ENCODE data around the gene RTL1. TPM values are rescaled to one million over a fixed set of nuclear protein-coding genes. Genes with fewer than 3 reads are reported as not detected.
A peak's percentile ranks its signal among the peaks of the same experiment; 100 is the strongest.

Gene RTL1
- total and polyA plus RNA-seq, 2 of the 8 experiments (the other 6 are each of a cell fraction or from before 2014, with no cell fraction given), result not detected

DNA sequence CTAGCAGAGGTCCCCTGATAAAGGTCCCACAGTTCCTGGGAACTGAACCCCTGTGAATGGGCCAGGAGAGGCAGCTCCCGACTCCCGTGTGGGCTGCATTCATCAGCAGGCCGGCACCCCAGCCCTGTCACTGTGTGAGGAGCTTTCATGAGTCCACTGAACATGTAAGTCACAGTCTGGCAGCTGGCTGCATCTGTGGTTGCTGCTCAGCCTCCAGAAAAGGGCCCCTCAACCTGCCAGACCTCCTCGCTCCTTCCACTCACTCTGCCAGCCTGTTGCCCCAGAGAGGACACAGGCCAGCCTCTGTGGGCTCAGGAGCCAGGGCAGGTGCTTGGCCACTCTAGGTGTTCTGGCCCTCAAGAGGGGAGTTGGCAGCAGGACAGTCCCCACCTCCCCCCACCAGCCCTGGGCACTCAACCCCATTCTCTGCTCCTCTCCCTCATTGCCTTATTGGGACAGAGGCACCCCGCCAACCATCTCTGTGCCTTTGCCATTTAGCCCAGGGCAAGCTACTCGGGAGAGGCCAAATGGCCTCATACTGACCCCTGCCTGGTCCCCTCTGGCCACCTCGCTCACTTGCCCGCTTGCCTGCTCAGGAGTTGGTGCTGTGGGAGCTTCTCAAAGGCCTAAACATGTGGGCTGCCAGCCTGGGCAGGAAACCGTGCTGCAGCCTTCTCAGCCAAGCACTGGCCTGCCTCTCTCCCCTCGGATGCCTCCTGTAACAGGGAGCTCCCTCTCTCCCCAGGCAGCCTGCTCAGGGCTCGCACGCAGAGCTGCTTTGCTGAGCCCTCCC, 1.9 kb downstream of the RTL1 start:
- peaks cover 7% of the 10 kb centered on the region for H3K23me2 ChIP-seq (ENCODE audit: low read depth, low read length)
- WGBS, 2 experiments (ENCODE audit: extremely low coverage in 1 of 2, insufficient coverage in 1 of 2, insufficient read length in 1 of 2, insufficient replicate concordance in 2 of 2, low coverage in 1 of 2, low lambda C conversion rate in 2 of 2, missing lambda C conversion rate in 1 of 2), result 93% methylated on average over 11 of the region's 12 CpGs; no CpG with 5 or more reads in 1 of the 2 experiments
- no peak overlapping the region for H3K9ac ChIP-seq (replicated peaks in 1 of 4; ENCODE audit: extremely low read depth in 1 of 4, low read depth in 3 of 4, low read length in 3 of 4)

More for the DNA sequence above, 1.9 kb downstream of the RTL1 start:
- Histone ChIP-seq H4K20me1 (replicated peaks in 1 of 2; ENCODE audit: control insufficient read depth in 1 of 2, insufficient read depth in 2 of 2, low read length in 2 of 2) (no peaks in the 10 kb centered on the region), H3K4me3 (ENCODE audit: extremely low read depth in 1 of 4, insufficient read depth in 2 of 4, low read depth in 3 of 4, low read length in 4 of 4) (no peak overlapping the region), H3K18ac (ENCODE audit: extremely low read depth, low read length) (0 out of 2 replicates have a peak overlapping the region, but pooled peaks have one; percentile 19), H2BK20ac (ENCODE audit: low read length) (0 out of 2 replicates have a peak overlapping the region, but pooled peaks have one; percentile 18), H3K4ac (replicated peaks; ENCODE audit: insufficient read length, low read depth, low read length) (no peak overlapping the region), H3K4me2 (ENCODE audit: insufficient read depth in 1 of 2, low read depth in 2 of 2, low read length in 2 of 2) (peak overlapping the region in 1 of 2 experiments; percentile 83; a peak in 3 of 4 replicates), H3K27me3 (replicated peaks in 1 of 4; ENCODE audit: control insufficient read depth in 3 of 4, extremely low read depth in 1 of 4, insufficient read depth in 3 of 4, low read length in 3 of 4) (peaks cover 3 to 35% (median 31%) of the 10 kb centered on the region in 4 experiments), H3K9me3 (ENCODE audit: insufficient read depth in 2 of 2, low read depth in 1 of 2, low read length in 1 of 2) (peaks cover 0 to 8% of the 10 kb centered on the region in 2 experiments; a peak in 1 of 4 replicates), H2AFZ (ENCODE audit: low read length) (no peak overlapping the region), H4K91ac (replicated peaks; ENCODE audit: insufficient read length, low read length) (no peak overlapping the region), H2BK12ac (ENCODE audit: low read depth, low read length) (peak overlapping the region; percentile 60; the same call in 1 of the 2 replicates), H2BK120ac (replicated peaks; ENCODE audit: low read depth, low read length) (no peak overlapping the region), H3K14ac (ENCODE audit: insufficient read length) (no peak overlapping the region), H3K36me3 (ENCODE audit: control insufficient read depth in 2 of 4, insufficient read depth in 4 of 4, low read length in 3 of 4) (no peaks in the 10 kb centered on the region), H3K56ac (replicated peaks; ENCODE audit: insufficient read length, low read depth, low read length) (no peak overlapping the region), H3K4me1 (replicated peaks in 1 of 4; ENCODE audit: control insufficient read depth in 3 of 4, insufficient read depth in 4 of 4, low read length in 3 of 4) (peaks cover 5 to 36% (median 10%) of the 10 kb centered on the region in 4 experiments), H4K8ac (ENCODE audit: extremely low read depth, insufficient read depth, low read length) (no peak overlapping the region; the same call in 1 of the 2 replicates), H2BK5ac (ENCODE audit: low read depth, low read length) (no peak overlapping the region), H4K5ac (ENCODE audit: insufficient read length, low read depth, low read length) (no peak overlapping the region), H3K27ac (ENCODE audit: low read depth, low read length) (no peak overlapping the region), H3K79me1 (ENCODE audit: low read depth, low read length) (no peaks in the 10 kb centered on the region), H2AK5ac (ENCODE audit: low read depth, low read length) (no peak overlapping the region; the same call in 1 of the 2 replicates), H3K23ac (ENCODE audit: insufficient read length) (no peak overlapping the region), H2BK15ac (ENCODE audit: low read length) (no peak overlapping the region), H3K79me2 (ENCODE audit: control insufficient read depth in 1 of 2, insufficient read depth in 2 of 2, low read length in 2 of 2) (no peaks in the 10 kb centered on the region)
- DNase-seq (ENCODE audit: low read depth in 1 of 2, low spot score in 2 of 2) (peak in 1 of 2 experiments; percentile 37), FAIRE-seq (no peak)
- ChIA-PET CTCF (ENCODE audit: partially characterized antibody) (interaction anchor here (0.6 to 6.5 kb wide), 52 partner anchors 10 to 766 kb away, joined by 3 to 70 read pairs (median 4); no protein-coding TSS in a partner anchor), POLR2A (ENCODE audit: partially characterized antibody) (no interaction called here)
- TF ChIP-seq JUND (IDR thresholded peaks at IDR 0.05; ENCODE audit: low read length) (no peak), SP1 (IDR thresholded peaks at IDR 0.05; ENCODE audit: low read depth, low read length) (no peak), EGR1 (IDR thresholded peaks at IDR 0.05; ENCODE audit: borderline replicate concordance, low read depth, low read length) (no peak), NRF1 (IDR thresholded peaks at IDR 0.05; ENCODE audit: low read depth, low read length) (no peak), SUZ12 (IDR thresholded peaks at IDR 0.05; ENCODE audit: low read length) (no peak)

Data from H1 (cell line).